Left renal cortex interstitium (tissue), 4 donors: Measurements from ENCODE around the gene PDPR. TPM values are rescaled to one million over a fixed set of nuclear protein-coding genes. Genes with fewer than 3 reads are reported as not detected.
"Not testable (repeated sequence)": the region's sequence is repeated elsewhere in the genome, so short reads cannot be mapped to it uniquely, and the experiment has no call there.

Experiments used
- DNase-seq, 4 donors: peaks; one replicate each; pipeline ENCODE4 v3.0.0-alpha.2; 2013; ENCODE audit warnings: low read depth in 4 of 4, low spot score in 2 of 4, missing footprints in 1 of 4
- polyA plus RNA-seq, 4 donors: library from polyadenylated mRNA; unstranded; fragments of 120-200 nt; gene quantifications; one replicate each; pipeline ENCODE4 v1.2.1, GENCODE V29; 2013; ENCODE audit not compliant: insufficient read length in 4 of 4

PDPR gene
- polyA plus RNA-seq, 4 donors, result 32.9 to 44.0 (median 37.0) TPM

GRCh38 chr16:70159355-70160348 lies 45.5 kb downstream of the PDPR start:
- DNase-seq, result no peak

- no peak for DNase-seq
Measured at GRCh38 chr16:70160388-70160787, 46.3 kb downstream of the PDPR start.

- DNase-seq, result no peak
Measured at GRCh38 chr16:70160821-70161220, 46.7 kb downstream of the PDPR start.

- no peak for DNase-seq
Measured at GRCh38 chr16:70161350-70161749, 47.2 kb downstream of the PDPR start.

GRCh38 chr16:70162041-70162451 lies 47.9 kb downstream of the PDPR start:
- no peak for DNase-seq

- DNase-seq, result no peak
Measured at GRCh38 chr16:70163596-70163995, 49.5 kb downstream of the PDPR start.

- DNase-seq, result not testable (repeated sequence)
Measured at GRCh38 chr16:70166688-70167087, 52.6 kb downstream of the PDPR start.

GRCh38 chr16:70173212-70173837 lies 59.2 kb downstream of the PDPR start, which contains the start of gene CLEC18C:
Gene CLEC18C, plus strand, starts transcription at chr16:70173787. Its CDS starts 492 bp downstream, at chr16:70174279.
- not testable (repeated sequence) for DNase-seq

- not testable (repeated sequence) for DNase-seq
Measured at GRCh38 chr16:70173916-70174315, 59.8 kb downstream of the PDPR start.

GRCh38 chr16:70174387-70174932 lies 60.3 kb downstream of the PDPR start:
- not testable (repeated sequence) for DNase-seq

- DNase-seq, result not testable (repeated sequence)
Measured at GRCh38 chr16:70187858-70188607, 73.9 kb downstream of the PDPR start.

GRCh38 chr16:70188608-70188915 lies 74.4 kb downstream of the PDPR start:
- DNase-seq, result not testable (repeated sequence)

GRCh38 chr16:70190574-70190973 lies 76.4 kb downstream of the PDPR start:
- not testable (repeated sequence) for DNase-seq

GRCh38 chr16:70196683-70197300 lies 82.7 kb downstream of the PDPR start:
- DNase-seq, result not testable (repeated sequence)

GRCh38 chr16:70197611-70198010 lies 83.5 kb downstream of the PDPR start:
- not testable (repeated sequence) for DNase-seq

GRCh38 chr16:70198230-70198629 lies 84.1 kb downstream of the PDPR start:
- DNase-seq, result not testable (repeated sequence)

GRCh38 chr16:70198666-70199065 lies 84.5 kb downstream of the PDPR start:
- DNase-seq, result not testable (repeated sequence)

GRCh38 chr16:70199170-70199569 lies 85.0 kb downstream of the PDPR start:
- not testable (repeated sequence) for DNase-seq

- DNase-seq, result not testable (repeated sequence)
Measured at GRCh38 chr16:70200063-70200462, 85.9 kb downstream of the PDPR start.

GRCh38 chr16:70203508-70203907 lies 89.4 kb downstream of the PDPR start:
- not testable (repeated sequence) for DNase-seq
